HG03457 (cell line): ENCODE data around the gene SLC24A4.

Source experiments
- ATAC-seq: cut with Tn5 transposase; IDR thresholded peaks from one replicate; pipeline ENCODE4 v1.9.1; 2021; ENCODE audit warnings: moderate number of reproducible peaks; ENCODE audit not compliant: unreplicated experiment

Gene SLC24A4

DNA sequence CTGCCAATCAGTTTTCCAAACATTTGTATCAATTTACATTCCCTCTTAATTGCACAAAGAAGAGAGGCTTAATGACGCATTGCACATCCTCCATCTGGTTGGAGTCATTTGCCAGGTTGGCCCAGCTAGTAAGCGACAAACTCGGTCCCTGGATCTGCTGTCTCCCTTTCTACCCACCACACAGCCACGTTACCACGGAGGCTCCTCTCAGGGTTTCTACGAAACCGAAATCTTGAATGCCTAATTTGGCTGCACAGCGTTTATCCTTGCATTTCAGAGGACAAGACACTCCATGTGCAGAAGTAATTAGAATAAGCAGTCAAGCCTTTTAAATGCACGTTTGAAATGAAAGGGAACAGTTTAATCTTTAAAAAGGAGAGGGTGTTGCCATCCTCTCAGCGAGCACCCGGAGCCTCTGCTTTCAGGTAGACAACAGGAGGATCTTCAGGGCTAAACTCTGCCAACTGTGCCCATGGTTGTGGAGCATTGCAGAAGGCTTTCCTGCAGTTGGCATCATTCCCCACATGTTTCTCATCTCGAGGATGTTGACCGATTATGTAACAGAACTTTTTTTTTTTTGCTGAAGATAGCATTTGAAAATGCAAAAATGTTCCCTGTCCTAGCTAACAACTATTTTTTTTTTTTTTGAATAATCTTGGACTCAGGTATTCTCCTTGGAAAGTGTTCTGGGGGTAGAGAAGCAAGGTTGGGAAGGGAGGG lies 37.8 kb downstream of the SLC24A4 start:
- no peak for ATAC-seq

DNA sequence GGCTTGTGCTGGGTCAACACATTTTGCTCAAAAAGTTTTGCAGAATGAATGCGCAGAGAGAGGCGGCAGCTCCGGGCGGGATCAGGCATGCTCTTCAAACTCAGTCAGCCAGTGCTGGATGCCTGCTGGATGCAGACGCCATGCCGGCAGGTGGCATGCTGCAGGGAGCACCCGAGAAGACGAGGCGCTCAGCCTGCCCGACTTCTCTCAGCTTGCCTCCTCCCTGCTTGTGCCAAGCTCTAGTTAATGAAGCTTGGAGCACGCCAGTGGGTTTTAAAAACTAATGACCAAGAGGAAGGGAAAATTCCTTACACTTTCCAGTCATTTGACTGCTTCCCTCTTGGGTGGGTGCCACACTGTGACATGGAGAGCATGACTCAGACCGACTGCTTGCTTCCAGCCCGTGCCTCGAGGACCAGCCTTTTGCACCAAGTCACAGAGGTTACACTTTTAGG lies 39.8 kb downstream of the SLC24A4 start:
- no peak for ATAC-seq

DNA sequence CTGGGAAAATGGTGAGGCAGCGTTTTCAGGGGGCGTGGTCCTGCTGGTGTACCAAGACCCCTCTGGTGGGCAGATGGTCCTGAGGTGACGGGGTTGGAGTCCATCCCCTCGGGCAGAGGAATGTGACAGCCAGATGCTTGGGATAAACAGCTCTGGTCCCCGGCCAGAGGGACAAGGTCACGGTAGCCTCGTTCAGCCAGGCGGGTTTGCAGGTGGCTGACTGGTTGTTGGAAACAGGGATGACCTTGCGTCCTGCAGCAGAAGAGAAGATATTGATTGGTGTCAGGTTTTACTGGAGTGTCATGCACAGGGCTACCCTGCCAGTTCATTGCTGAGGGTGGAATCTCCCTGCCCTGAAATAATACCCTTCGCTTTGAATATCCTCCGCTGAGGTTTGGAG lies 43.3 kb downstream of the SLC24A4 start:
- no peak for ATAC-seq

DNA sequence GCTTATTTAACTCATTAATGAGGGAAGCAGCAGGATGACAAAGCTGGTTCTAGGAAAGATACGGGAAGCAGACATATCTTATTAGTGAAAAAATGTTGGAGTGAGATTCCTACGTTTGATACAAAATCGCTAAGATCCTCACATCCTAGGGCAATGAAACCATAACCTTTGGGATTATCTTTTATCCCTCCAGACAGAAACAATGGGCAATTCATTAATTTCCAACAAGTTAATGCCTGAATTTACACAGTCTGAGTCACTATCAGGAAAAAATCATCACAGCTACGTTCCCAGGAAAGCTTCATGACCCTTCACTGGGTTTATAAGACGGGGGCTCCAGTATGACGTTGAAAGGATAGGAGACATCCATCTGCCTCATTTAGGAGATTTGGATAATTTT lies 45.0 kb downstream of the SLC24A4 start:
- no peak for ATAC-seq

DNA sequence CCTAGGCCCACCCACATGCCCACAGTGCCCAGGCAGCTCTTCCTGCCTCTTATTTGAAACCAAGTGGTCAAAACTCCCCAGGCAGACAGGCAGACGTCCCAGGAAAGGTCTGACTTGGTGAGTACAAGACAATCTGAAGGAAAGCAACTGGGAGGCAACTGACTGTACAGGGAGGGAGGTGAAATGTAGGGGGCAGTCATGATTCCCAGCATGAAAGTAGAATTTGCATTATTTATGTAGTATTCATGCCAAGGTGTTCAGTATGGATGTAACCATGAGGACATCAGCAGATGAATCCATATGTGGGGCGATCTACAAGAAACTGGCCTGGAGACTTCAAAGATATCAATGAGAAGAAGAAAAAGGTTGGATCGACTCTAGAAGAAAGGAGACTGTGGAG lies 46.1 kb downstream of the SLC24A4 start:
- ATAC-seq: no peak

DNA sequence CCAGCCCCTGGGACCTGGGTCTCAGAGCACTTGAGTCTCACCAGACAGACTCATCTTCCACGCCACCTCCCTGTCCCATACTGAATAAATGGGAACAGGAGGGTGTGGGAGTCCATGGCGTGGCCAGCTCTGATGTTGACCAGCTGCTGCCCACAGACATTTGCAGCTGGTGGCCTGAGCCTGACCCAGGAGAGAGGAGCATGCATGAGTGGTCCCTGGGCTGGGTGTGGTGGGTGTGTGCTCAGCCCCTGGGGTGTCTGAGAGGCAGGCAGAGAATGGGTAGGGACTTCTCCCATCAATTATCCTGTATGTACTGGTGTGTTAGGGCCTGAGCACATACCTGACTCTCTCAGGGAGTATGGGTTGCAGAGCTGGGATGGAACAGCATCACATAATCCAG lies 49.3 kb downstream of the SLC24A4 start:
- no peak for ATAC-seq

DNA sequence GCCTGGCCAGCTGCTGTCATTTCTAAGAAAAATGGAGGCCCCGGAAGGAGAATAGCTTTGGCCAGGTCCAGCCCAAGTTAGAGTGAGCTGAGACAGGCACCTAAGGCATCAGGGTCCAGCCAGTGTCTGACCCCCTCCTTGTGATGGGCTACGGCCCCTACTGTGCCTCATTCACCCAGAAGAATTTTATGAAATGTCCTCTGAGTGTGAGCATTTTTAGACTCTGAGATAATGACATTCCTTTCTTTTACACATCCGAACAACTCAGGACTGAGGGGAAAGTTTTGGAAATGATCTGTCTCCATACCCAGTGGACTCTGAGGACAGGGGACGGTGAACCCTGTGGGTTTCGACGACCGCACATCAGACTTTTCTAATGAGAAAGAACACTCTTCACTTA lies 50.4 kb downstream of the SLC24A4 start:
- no peak for ATAC-seq

DNA sequence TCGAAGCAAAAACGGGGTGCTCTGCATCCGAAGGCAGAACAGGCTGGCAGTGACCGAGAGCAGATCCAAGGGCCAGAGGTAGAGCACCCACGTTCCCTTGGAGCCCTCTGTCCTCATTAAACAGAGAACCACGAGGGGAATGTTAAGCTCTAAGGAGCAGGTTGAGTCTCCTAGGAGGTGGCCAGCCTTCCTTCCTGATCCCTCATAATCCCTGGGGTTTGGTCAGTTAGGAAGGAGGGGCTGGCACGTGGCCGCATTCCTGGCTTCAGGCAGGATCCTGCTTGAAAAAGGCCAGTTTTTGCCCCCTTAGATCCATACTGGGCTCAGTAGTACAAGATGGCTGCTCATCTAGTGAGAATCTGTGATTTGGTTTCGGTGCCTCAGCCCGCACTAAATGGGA lies 57.2 kb downstream of the SLC24A4 start:
- no peak for ATAC-seq

DNA sequence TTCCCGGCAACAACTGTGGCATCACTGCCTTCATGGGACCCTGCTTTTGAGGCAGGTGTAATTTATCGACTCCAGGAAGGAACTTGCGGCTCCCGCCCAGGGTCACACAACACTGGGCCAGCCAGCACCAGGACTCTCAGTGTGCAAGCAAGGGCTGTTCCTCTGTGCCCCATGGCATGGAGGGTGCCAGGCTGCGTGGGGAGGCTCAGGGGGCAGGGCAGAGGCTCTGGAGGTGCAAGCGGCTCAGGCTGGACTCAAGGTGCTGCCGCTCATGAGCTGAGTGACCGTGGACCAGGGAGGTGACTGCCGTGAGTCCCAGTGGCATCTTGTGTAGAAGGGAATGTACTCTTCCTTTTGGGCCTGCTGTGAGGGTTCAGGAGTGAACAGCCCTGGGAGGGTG lies 57.6 kb downstream of the SLC24A4 start:
- no peak for ATAC-seq

DNA sequence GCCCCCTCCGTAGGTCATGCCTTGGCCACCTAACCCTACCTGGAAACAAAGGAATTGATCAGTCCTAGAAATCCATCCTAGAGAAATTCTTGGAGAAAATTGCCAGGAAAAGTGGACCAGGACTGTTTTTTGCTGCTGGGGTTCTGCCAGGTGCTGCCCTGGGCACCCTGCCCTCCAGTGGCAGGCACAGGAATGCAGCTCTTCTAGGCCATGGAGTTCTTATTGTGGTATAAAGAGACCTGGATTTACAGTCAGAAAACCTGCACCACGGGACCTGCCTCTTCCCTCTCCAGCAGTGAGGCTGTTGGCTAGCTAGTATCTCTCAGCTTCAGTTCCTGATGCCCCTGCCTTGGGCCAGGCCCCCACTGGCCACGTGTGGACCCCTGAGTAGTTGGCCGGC lies 59.7 kb downstream of the SLC24A4 start:
- no peak for ATAC-seq

DNA sequence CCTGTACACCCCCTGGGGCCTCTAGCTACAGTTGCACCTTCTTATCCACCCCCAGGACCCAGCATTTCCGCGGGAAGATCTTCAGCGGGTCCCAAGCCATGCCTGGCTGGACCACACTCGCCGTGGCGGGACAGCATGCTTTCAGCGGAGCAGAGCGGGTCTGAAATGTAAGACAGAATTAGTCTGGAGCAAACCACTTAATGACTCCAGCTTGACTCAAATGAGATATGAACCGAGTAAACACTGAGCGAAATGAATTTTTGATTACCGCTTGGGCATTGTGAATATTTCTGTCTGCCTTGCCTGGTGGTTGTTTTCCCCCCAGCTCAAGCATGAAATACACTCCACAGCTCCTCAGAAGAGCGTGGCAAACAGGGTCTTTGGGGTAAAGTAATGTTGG lies 60.8 kb downstream of the SLC24A4 start:
- no peak for ATAC-seq

DNA sequence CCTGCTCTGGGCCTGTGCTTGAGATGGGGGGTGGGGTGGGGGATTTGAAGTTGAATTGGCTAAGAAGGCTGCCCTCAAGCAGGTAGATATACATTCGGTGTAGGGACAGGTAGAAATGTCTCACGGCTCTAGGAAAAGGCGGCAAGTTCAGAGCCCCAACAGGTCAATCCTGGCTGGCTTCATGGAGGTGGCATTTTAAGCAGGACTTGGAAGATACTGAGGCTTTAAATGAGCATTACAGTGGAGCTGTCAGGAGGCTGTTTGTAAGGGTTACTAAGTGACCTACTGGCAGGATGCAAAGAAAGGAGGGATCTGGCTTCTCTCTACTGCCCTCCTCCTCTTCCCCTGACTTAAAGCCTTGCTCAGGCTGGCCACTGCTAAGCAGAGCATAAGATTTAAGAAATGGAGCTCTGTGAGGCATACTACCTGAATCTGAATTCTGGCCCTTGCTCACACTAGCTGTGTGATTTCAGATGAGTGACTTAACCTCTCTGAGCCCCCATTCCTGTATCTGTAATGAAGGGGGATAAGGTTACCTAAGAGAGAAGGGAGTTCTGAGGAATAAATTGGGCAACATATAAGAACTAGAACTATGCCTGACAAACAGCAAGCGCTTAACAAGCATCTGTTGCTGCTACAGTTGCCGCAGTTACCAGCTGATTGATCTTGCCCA lies 61.6 kb downstream of the SLC24A4 start:
- ATAC-seq: no peak

DNA sequence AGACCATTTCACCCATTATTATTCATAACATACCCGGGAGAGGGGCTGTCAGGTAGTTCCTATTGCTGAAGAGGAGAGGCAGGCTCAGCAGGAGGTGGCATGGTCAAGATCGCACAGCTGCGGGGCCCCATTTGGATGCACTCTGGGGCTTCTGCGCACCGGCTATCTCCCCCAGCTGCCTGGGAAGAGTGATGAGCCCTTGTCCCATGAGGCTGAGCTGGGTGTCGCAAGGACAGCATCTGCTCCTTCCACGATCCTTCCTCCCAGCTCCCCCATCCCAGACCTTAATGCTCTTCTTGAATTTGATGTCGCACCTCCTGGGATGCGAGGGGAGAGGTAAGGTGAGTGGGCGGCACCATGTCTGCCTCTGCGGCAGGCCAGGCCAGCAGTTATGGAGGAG lies 62.6 kb downstream of the SLC24A4 start:
- ATAC-seq: no peak

DNA sequence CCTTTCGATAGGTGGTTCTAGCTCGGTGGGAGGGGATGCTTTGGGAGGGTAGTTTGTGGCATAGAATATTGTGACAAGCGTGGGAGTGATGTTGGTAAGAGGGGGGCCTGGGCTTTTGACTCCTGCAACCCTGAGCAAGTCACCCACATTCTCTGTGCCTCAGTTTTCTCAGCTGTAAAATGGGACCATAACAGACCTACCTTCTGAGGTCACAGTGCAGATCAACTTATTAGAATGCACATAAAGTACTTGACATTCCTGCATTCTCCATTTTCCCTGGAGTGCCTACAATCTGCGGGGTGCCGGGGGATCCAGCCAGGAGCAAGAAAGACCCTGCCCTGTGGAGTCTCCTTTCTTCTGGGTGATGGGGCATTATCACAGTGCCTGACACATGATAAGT lies 63.2 kb downstream of the SLC24A4 start:
- no peak for ATAC-seq

DNA sequence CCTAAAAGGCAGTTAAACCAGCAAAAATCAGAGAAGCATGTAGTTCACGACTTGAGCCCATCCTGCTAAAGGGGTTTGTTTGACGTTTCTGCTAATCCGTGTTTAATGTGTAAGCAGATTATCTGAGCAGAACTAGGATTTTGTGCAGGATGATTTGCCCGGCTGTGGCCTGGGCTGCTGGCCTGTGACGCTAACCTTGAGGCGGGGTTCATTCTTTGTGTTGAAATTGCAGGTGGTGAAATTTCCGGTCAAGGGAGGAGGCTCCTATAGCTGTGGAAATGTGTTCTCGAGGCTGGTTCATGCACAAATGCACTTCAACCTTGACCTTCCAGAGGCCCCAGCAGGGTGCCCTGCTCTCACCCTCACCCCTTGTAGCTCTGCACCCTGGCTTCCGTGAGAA lies 63.7 kb downstream of the SLC24A4 start:
- no peak for ATAC-seq

DNA sequence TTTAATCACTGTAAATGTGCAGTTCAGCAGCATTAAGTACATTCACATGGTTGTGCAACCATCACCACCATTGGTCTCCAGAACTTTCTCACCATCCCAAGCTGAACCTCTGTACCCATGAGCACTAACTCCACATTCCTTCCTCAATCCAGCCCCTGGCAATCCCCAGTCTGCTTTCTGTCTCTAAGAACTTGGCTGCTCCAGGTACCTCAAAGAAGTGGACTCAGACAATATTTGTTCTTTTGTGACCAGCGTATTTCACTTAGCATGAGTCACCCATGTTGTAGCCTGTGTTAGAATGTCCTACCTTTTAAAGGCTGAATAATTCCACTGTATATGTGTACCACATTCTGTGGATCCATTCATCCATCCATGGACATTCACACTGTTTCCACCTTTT lies 64.6 kb downstream of the SLC24A4 start:
- no peak for ATAC-seq

DNA sequence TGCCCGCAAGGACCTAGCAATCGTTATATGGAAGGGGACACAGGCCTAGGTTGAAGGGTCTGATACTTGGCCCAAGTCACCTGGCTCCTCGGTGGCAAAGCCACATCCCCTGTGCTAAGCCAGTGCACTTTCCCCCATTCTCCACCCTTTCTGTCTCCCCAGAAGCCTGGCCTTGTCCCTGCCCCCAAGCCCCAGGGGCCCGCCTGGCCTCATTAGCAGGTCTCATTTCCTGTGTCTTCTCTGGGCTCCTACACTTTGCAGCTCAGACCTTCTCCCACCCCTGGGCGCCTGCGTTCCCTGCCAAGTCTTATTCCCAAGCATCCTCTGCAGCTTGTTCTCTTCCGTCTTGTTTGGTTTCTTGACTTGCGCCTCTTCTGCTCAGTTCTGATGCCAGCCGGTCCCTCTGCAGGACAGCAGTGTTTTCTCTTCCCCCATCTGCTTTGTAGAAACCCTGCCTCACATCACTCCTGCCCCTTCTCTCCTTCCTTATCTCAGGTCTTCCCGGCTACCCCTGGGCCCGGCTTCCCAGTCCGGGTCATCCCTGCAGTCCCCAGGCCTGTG lies 66.7 kb downstream of the SLC24A4 start:
- ATAC-seq: no peak

DNA sequence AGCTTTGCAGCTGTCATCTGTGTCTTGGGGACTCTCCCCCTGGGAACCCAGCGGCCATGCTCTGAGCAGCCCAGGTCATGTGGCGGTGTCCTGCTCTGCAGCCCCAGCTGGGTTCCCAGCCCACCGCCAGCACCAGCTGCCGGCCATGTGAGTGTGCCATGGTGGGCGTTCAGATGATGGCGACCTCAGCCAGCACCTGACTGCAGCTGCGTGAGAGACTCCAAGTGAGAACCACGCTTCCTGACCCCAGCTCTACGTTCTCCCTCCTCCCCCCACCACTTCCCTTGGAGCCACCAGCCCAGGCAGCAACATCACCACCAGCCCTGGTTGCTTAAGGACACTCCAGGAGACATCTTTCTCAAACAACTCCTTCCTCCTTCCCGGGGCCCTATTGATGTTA lies 68.8 kb downstream of the SLC24A4 start:
- ATAC-seq: no peak

DNA sequence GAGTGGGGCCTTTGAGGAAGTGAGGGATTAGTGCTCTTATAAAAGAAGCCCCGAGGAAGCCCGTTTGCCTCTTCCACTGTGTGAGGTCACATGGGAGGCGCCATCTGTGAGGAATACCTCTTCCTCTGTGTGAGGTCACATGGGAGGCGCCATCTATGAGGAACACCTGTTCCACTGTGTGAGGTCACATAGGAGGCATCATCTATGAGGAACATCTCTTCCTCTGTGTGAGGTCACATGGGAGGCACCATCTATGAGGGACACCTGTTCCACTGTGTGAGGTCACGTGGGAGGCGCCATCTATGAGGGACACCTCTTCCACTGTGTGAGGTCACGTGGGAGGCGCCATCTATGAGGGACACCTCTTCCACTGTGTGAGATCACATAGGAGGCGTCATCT lies 69.7 kb downstream of the SLC24A4 start:
- ATAC-seq: no peak

DNA sequence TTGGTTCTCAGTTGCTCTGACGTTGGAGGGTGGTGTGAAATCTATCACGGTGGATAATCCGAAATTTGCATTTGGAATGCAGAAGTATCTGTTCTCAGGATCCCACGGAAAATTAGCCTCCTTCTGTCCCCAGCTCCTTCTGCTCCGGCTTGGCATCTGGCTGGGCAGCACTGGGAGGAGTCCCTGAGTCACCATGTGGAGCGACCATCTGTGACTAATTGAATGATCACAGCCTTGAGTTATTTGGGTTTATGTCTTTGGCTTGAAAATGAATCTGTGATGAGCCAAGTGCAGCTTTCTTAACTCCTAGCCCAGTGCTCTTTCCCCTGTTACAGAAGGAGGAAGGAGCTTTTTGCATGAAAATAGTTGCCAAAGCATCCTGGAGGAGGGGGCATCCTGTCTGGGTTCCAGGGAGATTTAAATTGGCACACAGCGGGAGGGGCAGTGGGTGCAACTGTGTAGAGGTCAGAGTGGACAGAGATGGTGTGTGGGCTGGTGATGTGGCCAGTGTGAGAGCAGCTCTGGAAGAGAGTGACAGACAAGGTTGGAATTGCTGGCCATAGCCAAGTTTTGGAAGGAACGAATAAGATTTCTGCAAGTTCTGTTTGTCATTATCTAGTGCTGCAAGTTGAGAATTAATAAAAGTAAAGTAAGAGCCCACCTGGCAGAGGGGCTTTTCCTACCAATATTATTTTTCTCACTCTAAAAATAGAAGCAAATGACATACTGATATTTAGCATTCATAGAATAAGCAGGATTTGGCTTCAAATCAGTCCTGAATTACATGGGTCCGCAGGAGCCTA lies 74.4 kb downstream of the SLC24A4 start:
- no peak for ATAC-seq

DNA sequence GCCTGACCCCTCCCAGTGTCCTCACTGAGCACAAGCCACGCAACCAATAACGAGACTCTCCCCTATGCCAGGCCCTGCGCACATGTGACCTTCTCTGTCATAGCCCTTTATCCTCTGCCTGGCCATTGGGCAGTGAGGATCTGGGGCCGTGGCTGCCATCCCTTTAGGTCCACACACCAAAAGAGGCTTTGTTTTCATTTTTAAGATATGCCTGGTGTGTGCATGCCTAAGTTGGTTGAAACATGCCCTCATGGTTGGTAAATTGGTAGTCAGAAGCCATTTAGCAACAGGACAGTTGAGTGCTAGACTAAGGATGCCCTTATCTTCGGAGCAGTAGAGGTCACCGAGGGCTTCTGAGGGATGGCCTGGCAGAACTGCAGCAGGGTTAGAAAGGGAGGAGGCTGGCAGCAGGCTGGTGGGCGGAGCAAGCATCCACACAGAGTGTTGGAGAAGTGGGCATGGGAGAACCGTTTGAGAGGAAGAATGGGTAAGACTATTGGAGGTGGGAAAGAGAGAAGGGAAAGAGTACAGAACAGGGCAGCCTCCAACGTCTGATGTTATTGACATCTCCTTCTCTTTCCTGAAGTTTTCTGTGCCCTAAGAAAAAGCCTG lies 75.1 kb downstream of the SLC24A4 start:
- ATAC-seq: no peak
